Activated gamma-delta T cell (primary cell): Measurements from ENCODE around the gene ITGA11.

ENCODE experiments used
- DNase-seq: peaks from one replicate; lab custom pipeline; 2025; lab: John Stamatoyannopoulos, UW

Gene ITGA11

DNA sequence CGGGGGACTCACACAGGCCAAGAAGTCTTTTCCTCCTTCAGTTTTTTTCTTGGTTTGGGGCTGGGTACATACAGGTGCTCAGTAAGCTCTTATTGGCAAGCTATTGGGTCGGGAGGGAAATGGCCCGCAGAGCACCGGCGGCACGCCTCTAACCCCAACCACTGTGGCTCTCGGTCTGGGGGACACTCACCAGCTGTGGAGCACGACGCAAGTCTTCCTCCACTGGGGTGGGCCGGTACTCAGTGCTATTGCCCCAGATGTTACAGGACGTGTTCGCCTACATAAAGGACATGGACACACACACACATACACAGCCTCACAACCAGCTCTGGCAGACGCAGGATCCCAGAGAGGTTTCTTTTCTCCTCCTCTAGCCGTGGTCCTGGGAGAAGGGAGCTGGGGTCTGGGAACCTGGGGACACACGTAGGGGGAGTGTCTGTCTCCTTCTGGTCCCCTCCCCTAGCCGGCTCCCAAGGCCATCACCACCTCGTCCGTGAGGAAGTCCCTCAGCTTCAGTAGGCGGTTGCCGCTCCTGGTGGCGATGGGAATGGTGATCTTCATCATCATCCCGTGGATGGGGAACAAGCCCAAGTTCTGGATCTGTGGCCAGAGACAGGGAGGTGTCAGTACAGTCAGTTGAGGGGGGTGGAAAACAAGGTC is 121.0 kb downstream of the ITGA11 start:
- DNase-seq = no peak

DNA sequence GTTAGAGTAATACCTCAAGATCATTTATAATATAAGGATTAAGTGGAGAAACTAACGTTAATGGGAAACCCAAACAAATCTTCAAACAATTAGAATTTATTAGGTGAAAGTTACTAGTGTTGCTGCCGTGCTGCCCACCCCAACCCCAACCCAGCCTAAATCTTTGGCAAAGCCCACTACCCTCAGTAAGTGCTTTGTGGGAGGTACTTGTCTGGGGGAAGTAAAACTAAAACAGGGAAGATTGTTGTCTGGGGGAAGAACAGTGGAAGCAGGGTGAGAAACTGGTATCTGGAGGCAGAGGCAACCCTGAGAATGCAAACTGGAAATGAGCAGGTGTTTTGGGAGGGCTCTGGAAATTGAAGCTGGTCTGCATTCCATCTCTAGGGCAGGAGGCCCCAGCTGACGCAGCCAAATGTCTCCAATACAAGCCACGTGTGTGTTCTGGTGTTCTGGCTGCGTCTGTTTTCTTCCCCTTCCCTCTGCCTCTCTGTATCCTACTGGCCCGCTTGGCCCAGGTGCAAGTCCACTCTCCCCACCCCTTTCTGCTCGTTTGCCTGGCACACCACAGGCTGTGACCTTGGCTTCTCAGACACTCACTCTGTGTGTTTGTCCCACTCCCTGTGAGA is 121.7 kb downstream of the ITGA11 start:
- DNase-seq = no peak

DNA sequence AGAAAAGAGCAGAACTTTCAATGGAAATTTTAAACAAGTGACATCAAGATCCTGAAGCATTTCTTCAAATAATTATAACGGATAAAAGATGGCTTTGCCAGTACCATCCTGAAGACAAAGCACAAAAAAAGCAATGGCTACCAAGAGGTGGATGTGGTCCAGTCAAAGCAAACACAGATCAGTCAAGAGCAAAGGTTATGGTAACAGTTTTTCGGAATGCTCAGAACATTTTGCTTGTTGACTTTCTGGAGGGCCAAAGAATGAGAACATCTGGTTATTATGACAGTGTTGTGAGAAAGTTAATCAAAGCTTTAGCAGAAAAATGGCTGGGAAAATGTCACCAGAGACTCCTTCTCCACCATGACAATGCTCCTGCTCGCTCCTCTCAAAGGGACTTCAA is 122.9 kb downstream of the ITGA11 start:
- no peak for DNase-seq

DNA sequence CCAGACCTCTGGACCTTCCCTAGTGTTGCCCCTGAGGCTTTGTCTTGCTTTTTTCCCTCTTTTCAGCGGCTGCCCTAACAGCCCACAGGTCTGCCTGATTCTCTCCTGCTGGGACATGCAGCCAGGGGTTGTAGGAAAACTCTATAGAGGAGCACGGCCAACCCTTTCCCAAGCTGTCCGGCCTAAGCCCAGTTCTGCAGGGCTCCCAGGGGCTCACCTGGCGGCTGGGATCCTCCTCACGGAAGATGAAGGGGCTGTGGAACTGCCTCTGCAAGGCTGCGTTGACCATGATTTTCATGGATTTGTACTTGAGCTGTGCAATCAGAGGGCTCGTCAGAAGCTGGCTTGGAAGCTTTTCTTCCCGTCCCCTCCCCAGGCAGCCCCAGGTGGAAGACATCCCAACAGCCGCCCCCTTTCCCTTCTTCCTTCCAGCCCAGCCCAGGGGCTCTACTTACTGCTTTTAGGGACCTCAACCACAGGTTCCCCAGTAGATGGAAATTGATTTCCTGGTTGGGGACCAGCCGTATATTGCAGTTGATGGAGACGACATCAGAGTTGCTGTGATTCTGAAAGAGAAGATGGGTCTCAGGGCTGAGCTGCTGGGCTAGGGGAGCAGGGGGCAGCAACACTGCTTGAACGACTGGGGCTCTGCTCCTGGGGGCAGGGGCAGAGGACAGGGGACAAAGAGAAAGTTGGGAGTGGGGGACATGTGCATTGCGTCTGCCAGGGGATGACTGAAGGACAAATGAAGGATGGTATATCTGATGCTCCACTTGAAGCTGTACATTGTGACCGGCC is 124.6 kb downstream of the ITGA11 start:
- DNase-seq = no peak

DNA sequence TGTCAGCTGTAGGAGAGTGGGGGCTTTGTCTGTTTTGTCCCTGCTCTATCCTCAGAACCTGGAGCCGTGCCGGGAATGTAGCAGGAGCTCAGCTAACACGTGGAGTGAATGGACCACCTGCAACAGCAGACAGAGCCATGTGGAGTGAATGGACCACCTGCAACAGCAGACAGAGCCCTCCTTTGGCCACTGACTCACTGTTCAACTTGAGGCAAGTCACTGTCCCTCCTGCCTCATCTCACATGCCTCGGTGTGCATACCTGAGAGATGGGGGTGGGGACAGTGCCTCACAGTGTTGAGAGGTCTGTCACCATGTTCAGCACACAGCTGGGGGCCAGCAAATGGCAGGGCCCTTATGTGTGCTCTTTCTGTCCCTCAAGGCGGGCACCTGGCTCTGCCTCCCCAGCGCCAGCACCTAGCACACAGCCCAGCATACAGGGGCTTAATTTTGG is 126.5 kb downstream of the ITGA11 start:
- no peak for DNase-seq

DNA sequence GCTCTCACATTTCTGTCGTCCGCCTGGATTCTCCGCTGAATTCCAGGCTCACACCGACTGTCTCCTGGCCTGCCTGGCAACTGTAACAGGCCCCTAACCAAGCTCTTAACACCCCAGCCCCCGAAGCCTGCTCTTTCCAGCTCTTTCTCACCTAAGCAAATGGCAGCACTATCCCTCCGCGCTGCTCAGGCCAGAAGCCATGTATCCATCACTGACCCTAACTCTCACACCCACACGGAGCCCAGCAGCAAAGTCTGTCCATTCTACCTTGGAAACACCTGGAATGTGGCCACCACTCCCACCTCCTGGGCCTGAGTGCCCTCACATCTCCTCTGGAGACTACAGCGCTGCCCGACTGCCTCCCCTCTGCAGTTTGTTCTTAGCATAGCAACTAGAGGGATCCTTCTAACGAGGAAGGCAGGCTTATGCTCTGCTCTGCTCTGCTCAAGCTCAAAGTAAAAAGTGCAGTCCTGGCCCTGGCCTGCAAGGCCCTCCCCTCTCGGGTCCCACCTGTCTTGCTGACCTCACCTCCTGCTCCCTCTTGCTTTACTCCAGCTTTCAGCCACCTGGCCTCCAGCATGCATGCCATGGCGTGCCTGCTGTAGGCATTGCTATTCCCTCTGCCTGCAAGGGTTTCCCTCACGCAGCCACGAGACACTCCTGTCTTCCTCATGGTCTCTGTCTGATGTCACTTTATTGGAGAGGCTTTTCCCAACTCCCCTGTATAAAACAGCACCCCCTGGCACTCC is 127.2 kb downstream of the ITGA11 start:
- no peak for DNase-seq

DNA sequence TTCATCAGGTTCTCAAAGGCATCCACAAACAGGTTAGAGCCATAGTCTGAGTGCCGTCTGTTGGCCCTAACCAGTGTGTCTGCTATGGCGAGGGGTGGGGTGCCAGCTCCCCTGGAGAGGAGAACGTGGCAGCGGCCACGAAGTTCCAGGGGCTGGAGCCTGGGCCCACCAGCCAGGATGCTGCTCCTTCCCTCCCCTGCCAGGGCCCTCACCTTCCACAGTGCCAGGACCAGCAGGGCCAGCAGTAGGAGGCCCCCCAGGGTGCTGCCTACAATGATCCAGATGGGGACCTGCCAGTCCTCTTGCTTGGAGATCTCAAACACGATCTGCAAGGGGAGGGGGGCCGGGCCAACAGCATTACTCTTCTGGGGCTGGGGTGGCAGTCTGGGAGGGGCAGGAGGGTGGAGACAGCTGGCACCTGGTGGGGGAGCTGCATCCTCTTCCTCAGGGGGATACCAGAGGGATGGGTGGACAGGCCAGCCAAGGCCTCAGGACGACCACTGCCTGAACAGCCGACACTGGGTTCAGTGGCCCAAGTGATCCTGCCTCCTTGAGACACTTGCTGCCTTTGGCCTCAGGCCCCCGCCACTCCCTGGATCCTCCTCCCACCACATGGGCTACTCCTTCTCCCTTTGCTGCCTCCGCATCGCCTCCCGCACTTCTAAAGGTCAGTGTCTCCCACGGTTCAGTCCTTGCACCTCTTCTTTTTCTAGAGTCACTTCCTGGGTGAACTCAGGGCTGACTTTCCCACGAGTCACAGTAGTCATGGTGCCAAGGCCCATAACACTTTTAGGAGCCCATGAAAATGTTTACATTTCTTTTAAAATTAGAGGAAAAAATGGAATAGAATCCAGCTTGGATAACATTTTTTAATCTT is 128.2 kb downstream of the ITGA11 start:
- DNase-seq = no peak

DNA sequence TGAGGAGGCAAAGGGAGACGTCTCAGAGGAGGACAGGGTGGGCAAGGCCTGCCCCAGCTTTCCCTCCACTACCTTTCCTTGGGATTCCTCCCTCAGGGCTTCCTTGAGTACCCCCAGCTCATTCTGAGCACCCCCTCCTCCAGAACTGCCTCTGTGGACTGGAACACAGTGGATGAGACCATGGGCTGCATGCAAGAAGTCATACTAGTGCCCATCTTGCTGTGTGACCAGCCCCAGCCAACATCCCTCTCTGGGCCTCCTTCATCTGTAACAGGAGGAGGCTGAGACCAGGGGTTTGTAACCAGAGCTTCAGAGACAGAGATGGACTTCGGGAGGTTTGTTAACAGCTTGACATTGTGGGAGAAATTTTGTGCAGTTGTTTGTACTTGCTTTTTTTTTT is 128.8 kb downstream of the ITGA11 start:
- no peak for DNase-seq

DNA sequence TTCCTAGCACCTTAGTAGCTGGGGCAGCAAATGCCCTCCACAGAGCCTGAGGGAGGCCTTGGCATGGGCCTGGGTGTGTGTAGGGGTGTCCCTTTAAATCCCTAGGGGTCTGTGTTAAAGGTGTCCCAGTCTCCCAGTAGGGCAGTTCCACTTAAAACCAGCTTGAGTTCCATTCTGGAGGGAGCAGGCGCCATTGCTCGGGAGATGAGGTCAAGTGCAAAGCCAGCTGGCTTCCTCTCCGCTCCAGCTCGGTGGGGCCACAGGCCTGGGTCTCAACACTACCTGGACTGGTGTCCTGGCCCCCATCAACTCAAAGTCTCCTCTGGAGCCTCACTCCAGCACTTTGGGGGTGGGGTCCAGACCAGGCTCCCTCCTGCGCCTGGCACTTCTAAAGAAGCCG is 129.2 kb downstream of the ITGA11 start:
- no peak for DNase-seq

DNA sequence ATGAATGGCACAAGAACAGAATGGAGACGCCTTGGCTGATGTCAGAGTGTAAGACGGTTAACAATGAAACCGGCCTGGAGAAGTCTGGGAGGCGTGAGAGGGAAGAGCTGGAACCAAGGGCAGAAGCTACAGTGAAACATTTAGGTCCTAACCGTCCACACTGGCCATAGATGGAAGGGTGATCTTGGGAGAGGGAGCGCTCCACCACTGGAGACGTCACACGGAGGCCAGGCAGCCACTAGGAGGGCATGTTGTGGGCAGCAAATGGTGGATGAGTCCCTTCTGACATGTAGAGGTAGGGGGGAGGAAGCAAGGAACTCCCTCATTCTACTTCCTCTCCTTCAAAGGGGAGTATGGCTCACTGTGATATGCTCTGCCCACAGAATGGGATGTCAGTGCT is 130.7 kb downstream of the ITGA11 start:
- DNase-seq = no peak

DNA sequence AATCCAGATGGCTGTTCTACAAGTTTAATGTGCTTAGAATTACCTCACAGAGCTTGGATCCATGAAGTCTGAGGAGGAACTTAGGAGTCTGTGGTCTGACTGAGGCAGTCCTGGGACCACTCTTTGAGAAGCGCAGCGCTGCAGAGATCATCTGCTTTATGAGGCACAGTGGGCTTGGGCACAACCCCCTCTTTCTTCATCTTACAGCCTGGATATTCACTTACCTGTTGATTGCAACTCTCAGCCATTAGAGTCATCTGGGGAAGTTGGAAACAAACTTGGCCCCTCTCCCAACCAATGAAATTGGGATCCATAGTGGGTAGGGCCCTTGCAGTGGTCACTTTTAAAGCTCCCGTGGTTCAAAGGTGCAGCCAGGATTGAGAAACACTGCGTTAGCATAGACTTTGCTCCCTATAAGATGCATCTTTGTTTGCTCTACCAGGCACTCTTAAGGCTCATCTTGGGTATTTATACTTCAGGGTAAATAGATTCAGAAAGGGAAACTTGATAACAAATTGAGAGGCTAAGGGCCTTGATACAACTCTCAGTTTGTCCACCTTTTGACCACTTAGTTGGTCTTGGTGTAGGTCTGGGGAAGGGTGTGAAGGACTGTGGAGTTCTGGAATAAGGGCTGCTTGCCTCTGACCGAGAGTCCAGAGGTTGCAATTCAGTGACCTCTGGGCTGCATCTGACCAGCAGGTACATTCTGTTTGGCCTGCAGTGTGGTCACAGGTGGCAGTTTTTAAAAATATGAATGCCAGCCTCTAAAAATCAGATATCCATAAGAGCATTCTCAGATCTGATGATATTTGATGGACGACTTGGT is 131.6 kb downstream of the ITGA11 start:
- no peak for DNase-seq

DNA sequence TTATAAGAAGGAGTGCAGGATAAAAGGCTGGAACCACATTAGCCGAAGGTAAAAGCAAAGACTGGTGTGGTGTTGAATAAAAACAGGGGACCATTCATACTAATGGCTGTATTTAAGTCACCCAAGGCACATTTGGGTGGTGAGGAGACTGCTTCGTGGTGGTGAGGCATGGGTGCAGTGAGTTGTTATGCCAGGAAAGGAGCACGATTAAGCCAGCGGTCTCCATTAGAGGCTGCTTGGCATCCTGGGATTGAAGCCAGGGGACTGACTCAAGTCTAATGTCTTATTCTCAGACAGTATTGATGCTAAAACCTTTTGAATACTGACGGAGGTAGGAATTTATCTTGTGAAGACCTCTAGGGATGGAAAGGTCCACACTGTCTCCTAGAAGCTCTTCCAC is 132.5 kb downstream of the ITGA11 start:
- no peak for DNase-seq

DNA sequence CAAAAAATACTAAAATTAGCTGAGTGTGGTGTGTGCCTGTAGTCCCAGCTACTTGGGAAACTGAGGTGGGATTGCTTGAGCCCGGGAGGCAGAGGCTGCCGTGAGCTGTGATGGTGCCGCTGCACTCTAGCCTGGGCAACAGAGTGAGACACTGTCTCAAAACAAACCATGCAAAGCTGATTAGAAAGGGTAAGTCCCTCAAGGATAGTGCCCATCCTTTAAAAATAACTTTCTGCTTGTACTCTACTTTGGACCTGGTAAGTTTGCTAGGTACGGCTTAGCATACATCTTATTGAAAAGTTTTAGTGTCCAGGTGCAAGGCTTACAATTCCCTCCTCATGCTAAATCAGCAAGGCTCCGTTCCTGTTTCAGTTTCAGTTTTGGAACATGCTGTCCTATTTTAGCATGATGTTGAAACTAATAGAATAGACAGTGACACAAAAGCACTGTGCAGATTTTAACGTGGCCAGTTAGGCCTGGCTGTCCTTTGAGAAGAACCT is 133.0 kb downstream of the ITGA11 start:
- DNase-seq = no peak

DNA sequence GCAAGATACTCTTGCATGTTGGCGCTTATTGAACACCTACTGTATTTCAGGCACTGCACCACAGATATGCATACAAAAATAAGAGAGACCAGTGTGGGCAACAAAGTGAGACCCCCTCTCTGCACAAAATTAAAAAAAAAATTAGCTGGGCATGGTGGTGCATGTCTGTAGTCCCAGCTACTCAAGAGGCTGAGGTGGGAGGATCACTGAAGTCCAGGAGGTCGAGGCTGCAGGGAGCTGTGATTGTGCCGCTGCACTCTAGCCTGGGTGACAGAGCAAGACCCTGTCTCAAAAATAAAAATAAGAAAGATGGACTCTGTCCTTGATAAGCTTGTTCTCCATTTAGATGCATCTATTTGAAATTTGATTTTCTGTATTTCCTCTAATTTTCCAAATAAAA is 133.6 kb downstream of the ITGA11 start:
- no peak for DNase-seq

DNA sequence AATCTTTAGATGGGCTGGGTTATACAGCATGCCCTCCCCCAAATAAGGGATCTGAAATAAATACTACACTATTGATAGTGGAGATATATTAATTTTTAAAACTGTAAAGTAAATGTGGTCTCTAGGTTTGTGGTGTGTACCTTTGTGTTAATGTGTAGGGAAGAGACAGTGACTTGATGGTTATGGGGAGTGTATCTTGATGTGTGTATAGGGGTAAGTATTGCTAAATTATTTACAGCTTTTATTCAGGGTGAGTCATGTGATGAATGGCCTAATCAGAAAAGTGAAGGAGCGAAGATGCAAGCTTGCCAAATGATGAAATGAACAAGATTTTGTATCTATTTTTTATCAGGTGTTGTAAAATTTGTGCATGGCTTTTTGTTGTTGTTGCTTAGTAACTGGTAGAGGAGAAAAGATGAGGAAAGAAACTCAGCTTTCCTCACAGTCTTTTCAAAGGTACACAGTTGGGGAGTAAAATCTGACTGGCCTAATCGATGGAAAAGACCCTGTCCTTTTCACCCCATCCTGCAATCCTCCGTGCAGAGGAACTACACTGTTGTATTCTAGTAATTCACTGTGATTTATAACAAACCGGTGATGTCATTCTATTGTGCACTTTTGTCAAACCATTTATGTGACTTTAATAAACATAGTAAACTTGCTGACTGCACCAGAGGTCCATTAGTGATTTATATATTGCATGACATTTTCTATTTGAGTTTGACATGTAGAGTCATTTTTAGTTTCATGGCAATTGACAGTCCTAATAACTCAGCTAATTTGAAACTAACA is 136.8 kb downstream of the ITGA11 start:
- no peak for DNase-seq

DNA sequence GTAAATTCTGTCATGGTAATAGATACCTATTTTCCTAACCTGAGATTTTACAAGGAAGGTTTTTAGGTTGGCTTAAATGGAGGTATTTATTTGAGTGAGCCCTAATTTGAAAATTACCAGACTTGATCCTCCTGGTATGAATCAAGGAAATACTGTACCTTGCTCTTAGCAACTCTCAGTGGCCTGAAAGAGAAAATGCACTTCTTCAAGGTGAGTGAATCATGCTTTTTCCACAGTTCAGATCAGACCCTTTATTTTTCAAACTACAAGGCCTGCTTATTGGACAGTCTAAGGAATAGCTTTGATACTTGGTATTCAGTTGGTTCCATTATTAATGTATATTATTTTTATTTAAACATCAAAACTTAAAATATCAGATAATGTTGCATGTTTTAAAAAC is 139.0 kb downstream of the ITGA11 start:
- no peak for DNase-seq

DNA sequence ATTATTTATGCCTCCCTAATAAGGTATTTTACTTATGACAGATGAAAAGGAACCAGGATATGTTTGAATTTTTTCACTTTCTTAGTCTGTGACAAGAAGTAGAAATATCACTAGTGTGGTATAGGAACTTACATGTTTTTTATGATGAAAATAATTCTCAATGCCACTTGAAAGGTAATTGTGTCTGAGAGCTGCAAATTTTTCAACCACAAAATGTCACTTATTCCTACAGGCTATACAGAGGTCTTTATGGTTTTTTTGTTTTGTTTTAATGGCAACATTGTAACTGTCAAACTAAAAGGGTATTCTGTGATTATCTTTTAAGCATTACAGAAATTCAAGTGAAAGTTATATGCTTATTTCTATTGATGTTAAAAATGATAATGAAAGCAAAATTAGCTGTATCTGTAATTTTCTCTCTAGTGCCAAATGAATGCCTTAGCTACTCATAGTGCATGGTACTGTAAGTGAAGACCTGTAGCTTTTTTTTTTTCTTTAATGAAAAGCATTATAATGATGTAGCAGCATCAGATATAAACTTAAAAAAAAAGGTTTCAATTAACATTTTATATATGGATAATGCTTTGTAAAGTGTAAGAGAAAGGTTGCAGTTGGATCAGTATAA is 139.7 kb downstream of the ITGA11 start:
- no peak for DNase-seq

DNA sequence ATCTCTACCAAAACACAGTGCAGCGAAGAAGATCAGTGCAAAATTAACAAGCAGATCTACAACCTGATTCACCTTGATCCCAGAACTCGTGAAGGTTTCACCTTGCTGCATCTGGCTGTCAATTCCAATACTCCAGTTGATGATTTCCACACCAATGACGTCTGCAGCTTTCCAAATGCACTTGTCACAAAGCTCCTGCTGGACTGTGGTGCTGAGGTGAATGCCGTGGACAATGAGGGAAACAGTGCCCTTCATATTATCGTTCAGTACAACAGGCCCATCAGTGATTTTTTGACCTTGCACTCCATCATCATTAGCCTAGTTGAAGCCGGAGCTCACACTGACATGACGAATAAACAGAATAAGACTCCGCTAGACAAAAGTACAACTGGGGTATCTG is 141.2 kb downstream of the ITGA11 start:
- DNase-seq = no peak
